Measurements from ENCODE around the gene GSC2.

DNA sequence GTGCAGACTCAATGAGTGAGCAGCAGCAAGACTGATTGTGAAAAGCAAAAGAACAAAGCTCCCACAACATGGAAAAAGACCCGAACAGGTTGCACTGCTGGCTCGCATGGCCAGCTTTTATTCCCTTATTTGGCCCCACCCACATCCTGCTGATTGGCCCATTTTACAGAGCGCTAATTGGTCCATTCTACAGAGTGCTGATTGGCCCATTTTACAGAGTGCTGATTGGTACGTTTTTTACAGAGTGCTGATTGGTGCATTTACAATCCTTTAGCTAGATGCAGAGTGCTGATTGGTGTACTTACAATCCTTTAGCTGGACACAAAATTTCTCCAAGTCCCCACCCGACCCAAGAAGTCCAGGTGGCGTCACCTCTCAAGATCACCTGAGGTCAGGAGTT, 43.8 kb upstream of the GSC2 start:
- TF ChIP-seq CTCF (IDR thresholded peaks at IDR 0.05 in 4 of 5, conservative IDR thresholded peaks at IDR 0.05 in 1 of 5) (no peak), POLR2A (IDR thresholded peaks at IDR 0.05) (no peak)
